OCI-LY7 (cell line): ENCODE measurements around the gene TNFRSF1A. TPM values are rescaled to one million over a fixed set of nuclear protein-coding genes. Genes with fewer than 3 reads are reported as not detected.

ENCODE experiments used
- BruUV-seq: library from RNA; stranded (reverse); fragments of 400-500 nt; replicated peaks from 2 replicates; lab custom pipeline; 2021; lab: Mats Ljungman, UMichigan
- CTCF ChIA-PET: fragments of 300-600 bp; sonication (Branson Sonifier 250); formaldehyde crosslinking; loops from one replicate; lab custom pipeline; 2022; ENCODE audit warnings: antibody characterized with exemption; ENCODE audit not compliant: unreplicated experiment; lab: Charles Lee
- POLR2A ChIA-PET: fragments of 300-600 bp; sonication (Branson Sonifier 250); formaldehyde crosslinking; loops from one replicate; lab custom pipeline; 2022; ENCODE audit warnings: antibody characterized with exemption; lab: Charles Lee
- DNase-seq: peaks from one replicate; pipeline ENCODE4 v3.0.0-alpha.2; 2015; ENCODE audit warnings: low spot score
- H2AFZ ChIP-seq: fragments of 200-600 bp; sonication (generic), shearing (Covaris generic); 2 replicates; pipeline ENCODE4 v1.6.1; 2014; ENCODE audit warnings: mild to moderate bottlenecking, antibody characterized with exemption, low read length, moderate library complexity
- H3K27ac ChIP-seq: fragments of 200-600 bp; sonication (generic); 2 replicates; pipeline ENCODE4 v1.5.1; 2014; ENCODE audit warnings: mixed run types, low read depth, mild to moderate bottlenecking, moderate library complexity, low read length, inconsistent platforms; ENCODE audit not compliant: poor library complexity, severe bottlenecking
- H3K36me3 ChIP-seq: fragments of 200-600 bp; sonication (generic); 2 replicates; pipeline ENCODE4 v1.6.1; 2014; ENCODE audit warnings: mild to moderate bottlenecking, antibody characterized with exemption, low read length, moderate library complexity, mixed read lengths; ENCODE audit not compliant: insufficient read depth
- H3K4me1 ChIP-seq: fragments of 200-600 bp; sonication (generic); 2 replicates; pipeline ENCODE4 v1.5.1; 2014; ENCODE audit warnings: mild to moderate bottlenecking, low read length; ENCODE audit not compliant: insufficient read depth, poor library complexity, severe bottlenecking
- H3K4me2 ChIP-seq: fragments of 200-600 bp; sonication (generic); 2 replicates; pipeline ENCODE4 v1.6.1; 2014; ENCODE audit warnings: mild to moderate bottlenecking, low read length
- H3K4me3 ChIP-seq: fragments of 200-600 bp; sonication (generic); 2 replicates; pipeline ENCODE4 v1.5.1; 2014; ENCODE audit warnings: mild to moderate bottlenecking, low read depth, low read length; ENCODE audit not compliant: poor library complexity, severe bottlenecking
- H3K79me2 ChIP-seq: fragments of 200-600 bp; sonication (generic); 2 replicates; pipeline ENCODE4 v1.6.1; 2016; ENCODE audit warnings: low read depth, mild to moderate bottlenecking, low read length, moderate library complexity, mixed read lengths; ENCODE audit not compliant: insufficient read depth
- H3K9me2 ChIP-seq: fragments of 200-600 bp; sonication (generic); 2 replicates; pipeline ENCODE4 v1.6.1; 2016; ENCODE audit warnings: mild to moderate bottlenecking, low read length, mixed read lengths; ENCODE audit not compliant: insufficient read depth
- H3K9me3 ChIP-seq: fragments of 200-600 bp; sonication (generic); 2 replicates; pipeline ENCODE4 v1.6.1; 2014; ENCODE audit warnings: mild to moderate bottlenecking, mixed run types, low read length, mixed read lengths
- H4K20me1 ChIP-seq: fragments of 200-600 bp; sonication (generic); 2 replicates; pipeline ENCODE4 v1.6.1; 2014; ENCODE audit warnings: mild to moderate bottlenecking, antibody characterized with exemption, low read length, moderate library complexity, mixed read lengths; ENCODE audit not compliant: insufficient read depth
- CTCF ChIP-seq: fragments of 200-600 bp; sonication (generic); conservative IDR thresholded peaks from 2 replicates; pipeline ENCODE4 v1.5.1; 2014; ENCODE audit warnings: mild to moderate bottlenecking, antibody characterized with exemption, low read length, moderate library complexity, mixed read lengths
- EZH2phosphoT487 ChIP-seq: fragments of 200-600 bp; sonication (generic); IDR thresholded peaks from 2 replicates; pipeline ENCODE4 v1.6.1; 2018; ENCODE audit warnings: low read depth, borderline replicate concordance, mild to moderate bottlenecking, mixed run types, antibody characterized with exemption, low read length, moderate library complexity, mixed read lengths
- intact Hi-C: fragments of 100-400 bp; cut with micrococcal nuclease; formaldehyde crosslinking; loops from one replicate; pipeline ENCODE4 v1.10.0; 2022; ENCODE audit not compliant: unreplicated experiment
- total RNA-seq, 2 experiments: library from RNA; depleted of rRNA in 1 of 2; stranded (reverse); fragments of >200 nt in 1 of 2; shearing (Covaris generic) in 1 of 2; gene quantifications; 2 replicates each; pipeline ENCODE4 v1.2.3, GENCODE V29; 2014 to 2022

The TNFRSF1A gene
- total RNA-seq, 2 experiments from 2014 or later: 37.3 to 50.9 TPM

- no peak for DNase-seq
- H4K20me1 ChIP-seq: no peaks in the 10 kb centered on the region
- H3K9me2 ChIP-seq: no peaks in the 10 kb centered on the region
- H3K9me3 ChIP-seq: no peaks in the 10 kb centered on the region
- no TSS peak for BruUV-seq
- H3K79me2 ChIP-seq: no peaks in the 10 kb centered on the region
- ChIA-PET CTCF (interaction anchor here (1.0 to 1.1 kb wide), 2 partner anchors 13 to 15 kb away, joined by 3 to 5 read pairs; no protein-coding TSS in a partner anchor), POLR2A (interaction anchor here (1.1 to 8.3 kb wide), 3 partner anchors 9 to 33 kb away, joined by 3 to 55 read pairs (median 5); no protein-coding TSS in a partner anchor)
- no peak overlapping the region for H3K4me2 ChIP-seq
- H3K27ac ChIP-seq: no peak overlapping the region
- H2AFZ ChIP-seq: no peak overlapping the region
- TF ChIP-seq CTCF: no peak
- TF ChIP-seq EZH2phosphoT487: no peak
- H3K4me1 ChIP-seq: peaks cover 76% of the 10 kb centered on the region
- no peak overlapping the region for H3K4me3 ChIP-seq
- intact Hi-C loops: no loop called here
- no peaks in the 10 kb centered on the region for H3K36me3 ChIP-seq
Observed at GRCh38 chr12:6358881-6359280, 17.0 kb upstream of the TNFRSF1A start.

- ChIA-PET POLR2A (interaction anchor here (0.6 to 8.3 kb wide), 12 partner anchors 10 to 674 kb away, joined by 3 to 55 read pairs (median 4); partner anchors contain the start of genes SCNN1A and TNFRSF1A), CTCF (interaction anchor here (0.6 to 1.9 kb wide), 8 partner anchors 11 to 149 kb away, joined by 3 to 18 read pairs (median 4); no protein-coding TSS in a partner anchor)
Observed at GRCh38 chr12:6356374-6356820, 14.5 kb upstream of the TNFRSF1A start.

More at GRCh38 chr12:6356374-6356820, 14.5 kb upstream of the TNFRSF1A start:
- DNase-seq: peak; percentile 61
- peak overlapping the region; percentile 24 for H3K4me2 ChIP-seq
- H3K4me1 ChIP-seq: peaks cover 71% of the 10 kb centered on the region
- intact Hi-C loops: loop anchor here (2.0 kb wide), 1 partner anchor 146 kb away; no protein-coding TSS in a partner anchor
- no peaks in the 10 kb centered on the region for H3K79me2 ChIP-seq
- no peak overlapping the region for H3K4me3 ChIP-seq
- no peaks in the 10 kb centered on the region for H3K36me3 ChIP-seq
- peak overlapping the region; percentile 3; the same call in 1 of the 2 replicates for H2AFZ ChIP-seq
- no peaks in the 10 kb centered on the region for H3K9me2 ChIP-seq
- TF ChIP-seq EZH2phosphoT487 (no peak), CTCF (no peak)
- no peaks in the 10 kb centered on the region for H4K20me1 ChIP-seq
- BruUV-seq: no TSS peak
- H3K27ac ChIP-seq: peak overlapping the region; percentile 41
- H3K9me3 ChIP-seq: no peaks in the 10 kb centered on the region
